Skin epidermis (tissue), 12 donors: ENCODE data around the gene LPP.
A peak's percentile ranks its signal among the peaks of the same experiment; 100 is the strongest.

Source experiments
- H3K27ac ChIP-seq, 21 experiments: fragments of 200-600 bp; sonication (generic) in 11 of 21; one replicate each; pipeline ENCODE4 v1.5.0; 2020; ENCODE audit warnings: mild to moderate bottlenecking in 3 of 21, inconsistent platforms in 2 of 21, moderate library complexity in 2 of 21
- H3K4me3 ChIP-seq, 7 experiments: fragments of 200-600 bp; sonication (generic) in 2 of 7; one replicate each; pipeline ENCODE4 v1.5.0; 2020; ENCODE audit warnings: inconsistent platforms in 2 of 7, mild to moderate bottlenecking in 2 of 7, moderate library complexity in 1 of 7

LPP gene

DNA sequence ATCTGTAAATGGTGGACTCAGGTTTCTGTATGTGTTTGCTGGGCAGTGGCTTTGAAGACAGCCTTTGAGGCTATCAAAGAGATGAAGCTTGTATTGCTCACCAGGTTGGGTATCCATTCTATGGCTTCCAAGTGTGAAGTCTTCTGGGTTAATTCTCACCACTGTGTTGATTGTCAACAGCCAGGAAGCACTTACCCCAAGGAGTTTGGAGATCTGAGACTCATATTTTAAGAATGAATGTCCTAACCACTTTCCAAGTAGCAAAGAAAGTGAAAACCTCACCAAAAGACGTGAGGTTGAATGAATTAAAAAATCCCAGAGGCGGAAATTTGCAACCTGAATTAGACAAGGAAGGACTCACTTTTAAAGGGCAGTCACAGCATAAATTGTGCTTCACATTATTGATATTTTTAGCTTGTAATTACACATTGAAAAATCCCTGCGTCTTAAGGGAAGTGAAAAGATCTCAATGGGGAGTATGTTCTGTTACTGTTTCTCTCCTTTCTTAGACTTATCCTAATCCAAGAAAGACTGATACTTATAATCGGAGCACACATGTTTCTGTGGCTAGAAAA is 713.8 kb downstream of the LPP start:
- Histone ChIP-seq H3K27ac (no peak overlapping the region), H3K4me3 (no peak overlapping the region)

DNA sequence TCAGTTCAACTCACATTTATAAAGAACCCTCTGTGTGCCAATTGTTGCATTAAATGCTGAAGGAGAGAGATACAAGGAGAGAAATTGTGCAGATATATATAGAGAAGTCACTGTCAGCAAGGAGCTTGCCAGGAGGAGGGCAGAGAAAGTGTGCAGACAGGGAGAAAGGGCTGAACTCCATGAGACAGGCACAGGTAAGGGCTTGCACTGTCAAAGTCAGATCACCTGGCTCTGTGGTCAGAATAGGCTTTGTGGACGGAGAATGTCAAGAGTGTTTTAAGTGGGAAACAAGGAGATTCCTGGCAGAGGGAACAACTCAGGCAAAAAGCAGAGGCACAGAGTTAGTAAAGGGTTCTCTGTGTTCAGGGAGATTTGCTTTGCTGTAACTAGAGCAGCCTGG is 714.8 kb downstream of the LPP start:
- Histone ChIP-seq H3K27ac (no peak overlapping the region), H3K4me3 (no peak overlapping the region)

DNA sequence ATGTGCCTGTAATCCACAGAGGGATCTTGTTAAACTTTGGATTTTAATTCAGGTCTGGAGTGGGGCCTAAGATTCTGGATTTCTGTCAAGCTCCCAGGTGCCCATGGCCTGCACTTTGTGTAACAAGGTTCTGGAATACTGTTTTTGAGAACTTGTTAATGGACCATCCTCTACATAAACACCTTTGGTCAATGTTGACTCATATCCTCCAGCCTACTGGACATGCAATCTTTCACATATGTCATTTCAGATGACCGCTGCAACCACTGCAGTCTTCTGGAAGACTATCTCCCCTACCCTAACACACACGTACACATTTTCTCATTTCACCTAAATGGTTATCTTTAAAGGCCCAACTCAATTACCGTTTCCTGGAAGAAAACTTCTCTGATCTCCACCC is 715.7 kb downstream of the LPP start:
- Histone ChIP-seq H3K27ac (no peak overlapping the region), H3K4me3 (no peak overlapping the region)

DNA sequence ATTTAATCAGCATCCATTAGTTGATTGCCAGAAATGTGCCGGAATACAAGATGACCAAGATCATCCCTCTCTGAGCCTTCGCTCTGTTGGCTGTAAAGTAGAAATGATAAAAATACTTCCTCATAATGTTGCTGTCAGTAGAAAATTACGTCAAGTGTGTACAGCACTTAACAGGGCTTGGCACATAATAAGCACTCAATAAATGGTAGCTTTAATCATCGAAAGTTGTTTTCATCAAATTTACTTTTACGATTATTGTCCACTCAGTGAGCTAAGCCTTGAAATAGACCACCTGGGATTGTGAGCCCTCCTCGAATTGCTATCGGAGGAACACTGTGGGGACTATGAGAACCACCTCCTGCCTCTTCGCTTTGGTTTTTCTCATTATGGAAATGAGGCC is 716.5 kb downstream of the LPP start:
- Histone ChIP-seq H3K4me3 (no peak overlapping the region), H3K27ac (no peak overlapping the region)

DNA sequence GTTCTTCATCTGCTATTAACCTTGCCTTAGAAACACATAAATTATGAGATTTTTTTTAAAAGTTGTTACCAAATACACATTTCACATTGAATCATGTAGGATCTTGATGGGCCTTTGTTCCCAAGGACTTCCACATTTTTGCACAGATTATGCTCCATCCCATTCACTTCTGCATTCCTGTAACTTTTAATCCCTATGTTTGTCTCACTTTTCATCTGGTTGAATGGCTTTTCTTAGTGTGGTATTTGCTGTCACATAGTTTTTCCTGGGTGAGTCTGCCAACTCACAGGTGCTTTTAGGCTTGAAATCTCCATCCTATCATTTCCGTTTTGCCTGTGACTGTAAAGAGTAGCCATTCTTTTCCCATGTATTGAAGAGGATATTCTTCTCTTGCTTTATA is 720.6 kb downstream of the LPP start:
- no peak overlapping the region for H3K4me3 ChIP-seq

DNA sequence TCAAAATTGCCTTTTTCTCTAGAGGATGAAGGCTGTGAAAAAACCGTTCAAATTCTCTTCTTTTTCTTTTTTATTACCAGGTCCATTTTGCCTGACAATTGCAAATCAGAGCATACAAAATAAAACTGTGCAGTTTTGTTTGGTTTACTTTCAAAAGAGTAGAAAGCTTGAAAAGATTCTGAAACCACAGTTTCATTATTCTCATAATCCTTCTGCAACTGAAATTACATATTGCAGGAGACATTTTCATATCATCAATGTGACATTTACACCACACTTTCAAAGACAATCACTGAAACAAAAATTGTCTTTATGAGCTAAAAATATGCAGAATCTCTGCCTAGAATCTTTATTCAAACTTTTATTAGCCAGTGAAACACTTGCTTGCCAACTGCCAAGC is 721.5 kb downstream of the LPP start:
- Histone ChIP-seq H3K27ac (no peak overlapping the region), H3K4me3 (no peak overlapping the region)

More for the DNA sequence above, 720.6 kb downstream of the LPP start:
- no peak overlapping the region for H3K27ac ChIP-seq

DNA sequence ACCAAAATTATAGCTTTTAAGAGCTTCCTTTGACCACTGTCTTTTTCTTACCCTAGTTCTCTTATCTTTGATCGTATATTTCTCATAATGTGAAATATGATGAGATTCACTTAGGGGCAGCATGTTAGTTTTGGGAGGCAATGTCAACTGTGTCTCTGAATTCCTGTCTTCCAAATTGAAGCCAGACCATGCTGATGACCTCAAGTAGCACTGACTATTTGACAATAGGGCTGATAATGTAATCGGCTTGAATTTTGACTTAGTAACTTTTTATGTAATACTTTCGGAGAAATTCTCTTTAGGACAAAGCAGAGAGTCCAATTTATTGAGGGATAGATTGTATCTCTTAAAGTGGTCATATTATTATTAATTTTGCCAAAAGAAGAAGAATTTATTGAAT is 722.4 kb downstream of the LPP start:
- Histone ChIP-seq H3K4me3 (no peak overlapping the region), H3K27ac (no peak overlapping the region)

DNA sequence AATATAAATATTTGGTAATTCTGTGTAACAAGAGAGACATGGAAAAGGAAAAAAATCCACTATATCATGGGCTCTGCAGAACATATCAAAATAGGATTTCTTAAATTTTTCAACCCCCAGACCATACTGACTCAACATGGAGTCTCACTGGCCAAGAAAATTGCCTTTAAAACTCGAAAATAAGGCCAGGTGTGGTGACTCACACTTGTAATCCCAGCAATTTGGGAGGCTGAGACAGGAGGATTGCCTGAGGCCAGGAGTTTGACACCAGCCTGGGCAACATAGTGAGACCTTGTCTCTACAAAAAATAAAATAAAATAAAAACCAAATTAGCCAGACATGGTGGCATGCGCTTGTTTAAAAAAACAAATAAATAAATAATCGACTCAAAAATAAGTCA is 723.4 kb downstream of the LPP start:
- Histone ChIP-seq H3K27ac (no peak overlapping the region), H3K4me3 (no peak overlapping the region)

DNA sequence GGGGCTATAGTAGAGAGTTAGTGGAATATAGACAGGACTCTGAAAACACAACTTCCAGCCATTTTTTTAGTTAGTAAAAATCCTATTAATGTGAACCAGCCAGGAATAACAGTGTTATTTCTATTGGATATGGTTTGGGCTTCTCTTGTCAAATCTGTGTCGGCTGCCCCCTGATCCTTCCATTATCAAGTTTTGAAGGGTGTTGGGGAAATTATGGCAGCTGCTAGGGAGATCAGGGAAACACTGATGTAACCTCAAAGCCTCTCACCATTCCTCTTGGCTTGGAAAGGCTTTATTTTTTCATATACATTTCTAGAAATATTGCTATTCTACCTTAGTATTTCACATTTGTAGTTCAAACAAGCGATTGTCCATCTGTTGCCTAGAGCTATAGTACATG is 724.1 kb downstream of the LPP start:
- H3K27ac ChIP-seq = no peak overlapping the region

DNA sequence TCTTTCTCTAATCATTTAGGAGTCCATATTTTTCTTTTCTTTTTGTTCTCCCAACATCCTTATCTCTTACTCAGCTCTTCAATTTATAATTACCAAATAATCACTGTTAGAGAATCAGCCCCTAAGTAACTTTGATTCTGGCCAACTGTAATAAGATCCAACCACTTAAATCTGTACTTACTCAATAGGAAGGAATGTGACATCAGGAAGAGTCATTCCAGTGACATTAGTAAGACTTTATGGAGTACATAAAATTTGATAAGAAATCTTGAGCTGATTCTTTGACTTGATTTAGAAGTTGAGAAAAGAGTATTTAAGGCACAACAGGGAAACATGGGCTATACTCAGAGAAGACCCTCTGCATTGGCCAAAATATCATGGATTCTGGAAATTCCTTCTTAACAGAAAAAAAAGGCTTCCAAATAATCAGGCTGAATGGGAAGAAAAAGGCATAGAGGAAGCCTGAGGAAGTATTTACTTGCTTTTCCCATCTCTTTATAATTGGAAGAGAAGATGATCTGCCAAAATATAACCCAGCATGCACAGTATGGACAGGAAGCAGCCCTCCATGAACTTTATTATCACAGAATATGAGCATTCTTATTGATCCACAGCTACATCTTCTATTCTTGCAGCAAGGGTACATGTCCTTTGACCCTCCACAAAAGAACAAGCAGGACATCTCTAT is 728.1 kb downstream of the LPP start:
- Histone ChIP-seq H3K27ac (peak overlapping the region in 2 of 21 experiments; percentile 18 to 45), H3K4me3 (no peak overlapping the region)

More for the DNA sequence above, 724.1 kb downstream of the LPP start:
- H3K4me3 ChIP-seq = no peak overlapping the region

DNA sequence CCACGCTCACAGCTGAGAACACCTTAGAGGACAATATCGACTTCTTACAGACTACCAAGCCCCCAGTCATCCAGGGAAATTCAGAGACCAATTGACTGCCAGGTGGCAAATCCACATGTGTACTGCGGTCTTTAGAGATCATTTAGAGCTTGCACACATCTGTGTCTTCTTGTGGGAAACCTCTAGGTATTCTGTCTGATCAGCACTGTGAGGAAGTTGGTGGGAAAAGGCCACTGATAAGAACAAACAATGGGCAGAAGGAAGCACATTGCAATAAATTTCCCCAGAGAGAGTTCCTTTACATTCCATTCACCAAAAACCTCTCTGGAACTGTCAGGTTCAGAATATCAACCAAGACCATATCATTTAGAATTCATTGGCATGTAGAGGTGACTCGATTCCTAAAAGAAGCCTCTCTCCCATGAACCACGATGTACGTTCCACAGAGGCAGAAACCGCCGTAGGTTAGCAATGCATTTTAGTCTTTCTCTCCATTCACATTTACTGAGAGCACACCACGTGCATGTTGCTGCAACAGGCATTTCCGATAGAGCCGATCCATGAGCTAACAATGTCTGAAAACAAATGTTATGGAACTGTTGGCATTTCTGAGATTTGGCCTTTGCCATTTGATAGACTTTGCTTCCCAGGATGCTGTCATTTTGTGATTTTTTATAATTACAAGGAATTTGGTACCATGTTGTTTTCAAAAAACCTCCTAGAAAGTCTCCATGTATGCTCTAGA is 730.5 kb downstream of the LPP start:
- H3K27ac ChIP-seq = no peak overlapping the region

DNA sequence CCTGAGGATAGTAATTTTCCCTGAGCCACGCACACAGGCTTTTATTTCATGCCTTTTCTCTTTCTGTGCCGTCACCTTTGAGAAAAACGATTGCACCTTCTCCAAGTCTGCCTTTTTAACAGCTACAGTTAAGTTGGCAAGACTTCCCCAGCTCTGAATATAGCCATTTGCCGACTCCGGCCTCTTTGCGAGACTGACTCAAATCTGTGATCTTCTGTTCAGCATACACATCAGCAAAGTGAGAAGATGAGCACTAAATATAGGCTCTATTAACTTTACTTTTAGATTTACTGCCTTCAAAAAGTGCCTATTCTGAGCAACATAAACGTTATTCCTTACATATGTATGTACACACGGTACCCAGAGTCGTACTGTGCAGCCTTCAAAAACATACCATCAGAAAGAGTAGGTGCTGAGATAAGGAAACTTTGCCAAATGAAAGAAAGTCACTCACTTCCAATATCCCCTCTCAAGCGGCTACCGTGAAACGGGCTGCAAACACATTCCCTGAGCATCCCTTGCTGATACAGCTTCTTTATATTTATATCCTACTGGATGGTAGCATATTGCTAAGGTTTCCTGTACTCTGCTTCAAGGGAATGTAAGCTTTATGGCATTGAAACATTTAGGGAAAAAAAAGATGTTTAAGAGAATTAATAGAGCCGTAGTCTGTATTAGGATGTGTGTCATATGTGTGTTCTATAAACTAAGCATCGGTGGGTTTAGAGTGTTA is 734.5 kb downstream of the LPP start:
- Histone ChIP-seq H3K27ac (peak overlapping the region in 3 of 21 experiments; percentile 16 to 48 (median 40)), H3K4me3 (no peak overlapping the region)

More for the DNA sequence above, 730.5 kb downstream of the LPP start:
- H3K4me3 ChIP-seq = no peak overlapping the region

DNA sequence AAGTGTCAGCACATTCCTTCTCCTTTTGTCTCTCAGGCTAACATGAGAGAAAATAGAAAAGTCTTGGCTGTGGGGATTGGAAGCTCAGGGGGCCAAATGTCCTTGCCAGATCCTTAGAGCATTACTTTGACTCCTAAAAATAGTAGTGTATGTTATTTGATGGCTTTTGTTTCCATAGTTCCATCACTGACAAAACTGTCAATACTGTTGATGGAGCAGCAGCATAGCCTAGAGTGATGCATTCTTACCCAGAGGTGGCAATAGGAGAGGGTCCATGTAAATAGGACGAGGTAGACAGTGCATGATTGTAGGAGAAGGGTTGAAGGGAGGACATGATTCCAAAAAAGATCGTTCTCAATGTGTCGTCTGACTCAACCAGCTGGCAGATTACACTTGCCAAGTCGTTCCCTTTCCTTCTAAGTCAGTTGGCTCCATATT is 735.1 kb downstream of the LPP start:
- H3K4me3 ChIP-seq = no peak overlapping the region
- peak overlapping the region in 5 of 21 experiments; percentile 8 to 48 (median 38) for H3K27ac ChIP-seq

DNA sequence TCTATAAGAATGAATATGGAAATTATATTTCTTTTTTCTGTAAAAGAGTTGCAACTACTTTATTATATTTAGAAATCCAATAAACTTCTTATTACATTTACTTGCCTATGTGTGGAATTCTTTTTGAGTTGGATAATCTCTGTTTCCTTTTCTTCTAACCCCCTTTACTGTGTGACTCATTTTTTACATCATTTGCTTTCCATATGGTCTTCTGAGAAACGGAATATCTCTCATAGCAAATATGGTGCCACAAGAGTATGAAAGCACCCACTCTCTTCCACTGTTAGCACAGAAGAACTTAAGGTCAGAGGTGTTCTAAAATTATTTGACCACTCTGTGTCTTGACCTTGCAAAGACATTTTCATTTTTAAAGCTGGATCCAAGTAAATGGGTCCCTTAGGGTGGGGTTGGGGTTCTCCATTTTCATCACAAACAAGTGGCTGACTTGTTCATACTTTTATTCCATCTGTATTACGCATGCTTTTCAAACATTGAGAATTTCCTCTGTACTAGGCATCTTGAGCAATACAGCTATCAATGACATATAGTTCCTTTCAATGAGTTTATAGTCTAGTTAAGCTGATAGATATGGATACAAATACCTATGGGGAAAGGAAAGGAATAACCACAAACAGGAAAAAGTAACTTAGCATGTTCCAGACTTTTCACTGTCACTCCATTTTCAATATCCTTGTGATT is 736.8 kb downstream of the LPP start:
- Histone ChIP-seq H3K4me3 (no peak overlapping the region), H3K27ac (no peak overlapping the region)

DNA sequence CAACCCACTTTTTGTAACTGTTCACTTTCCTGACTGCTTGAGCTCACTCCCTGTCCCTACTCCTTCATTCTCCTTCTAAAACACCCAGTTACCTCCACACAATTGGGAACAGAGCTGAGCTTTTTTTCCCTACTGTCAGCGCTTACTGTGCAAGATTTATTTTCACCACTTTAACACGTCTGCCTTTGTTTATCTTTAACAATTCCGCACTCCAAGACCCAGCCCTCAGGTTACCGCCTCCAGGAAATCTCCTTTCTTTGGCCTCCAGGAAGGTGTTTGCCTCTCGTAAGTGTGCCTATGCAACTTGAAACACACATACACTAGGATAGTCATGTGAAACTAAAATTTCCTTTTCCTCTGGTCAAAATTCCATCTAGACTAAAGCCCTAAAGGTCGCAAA is 745.9 kb downstream of the LPP start:
- peak overlapping the region in 19 of 21 experiments; percentile 29 to 85 (median 66) for H3K27ac ChIP-seq
- H3K4me3 ChIP-seq = no peak overlapping the region

DNA sequence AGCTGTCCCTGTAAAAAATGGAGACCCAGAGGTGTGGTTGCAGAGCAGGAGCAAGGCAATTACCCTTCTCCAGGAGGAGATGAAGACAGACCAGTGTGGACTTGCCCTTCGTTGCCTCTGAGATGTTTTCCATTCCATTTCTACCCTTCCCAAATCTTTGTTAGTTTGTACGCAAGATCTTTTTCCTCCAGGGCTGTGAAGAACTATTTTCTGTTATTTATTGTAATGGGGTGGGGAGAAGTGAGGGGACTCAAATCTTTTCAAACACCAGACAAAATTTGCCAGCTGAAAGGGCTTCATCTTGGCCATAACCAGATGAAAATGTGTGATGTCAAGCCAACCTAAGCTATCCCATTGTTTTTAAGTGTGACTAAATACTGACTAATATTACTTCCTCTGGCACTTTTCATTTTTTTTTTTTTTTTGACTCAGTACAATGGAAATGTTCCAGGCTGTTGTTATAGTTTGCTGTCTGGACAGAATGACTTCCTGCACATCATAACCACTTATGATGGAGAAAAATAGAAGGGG is 746.5 kb downstream of the LPP start:
- peak overlapping the region in 20 of 21 experiments; percentile 28 to 85 (median 68) for H3K27ac ChIP-seq
- H3K4me3 ChIP-seq = no peak overlapping the region

DNA sequence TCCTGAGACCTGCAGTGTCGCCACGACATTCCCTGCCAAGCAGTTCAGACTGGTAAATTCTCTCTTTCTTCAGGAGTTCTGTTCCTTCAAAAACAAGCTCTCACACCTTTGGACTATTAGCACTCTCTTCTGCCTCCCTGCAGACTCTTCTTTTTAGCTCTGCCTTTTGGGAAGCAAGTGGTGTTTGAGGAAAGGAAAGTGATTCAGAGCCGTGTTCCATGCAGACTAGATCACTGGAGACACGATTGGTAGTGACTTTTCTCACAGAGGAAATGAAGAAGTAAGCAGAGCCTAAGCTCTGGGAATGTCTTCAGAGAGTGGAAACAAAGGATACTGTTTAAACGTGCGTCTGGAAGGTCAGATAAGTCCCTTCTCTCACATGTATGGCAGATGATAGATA is 747.2 kb downstream of the LPP start:
- Histone ChIP-seq H3K27ac (peak overlapping the region in 20 of 21 experiments; percentile 1 to 85 (median 66)), H3K4me3 (no peak overlapping the region)

DNA sequence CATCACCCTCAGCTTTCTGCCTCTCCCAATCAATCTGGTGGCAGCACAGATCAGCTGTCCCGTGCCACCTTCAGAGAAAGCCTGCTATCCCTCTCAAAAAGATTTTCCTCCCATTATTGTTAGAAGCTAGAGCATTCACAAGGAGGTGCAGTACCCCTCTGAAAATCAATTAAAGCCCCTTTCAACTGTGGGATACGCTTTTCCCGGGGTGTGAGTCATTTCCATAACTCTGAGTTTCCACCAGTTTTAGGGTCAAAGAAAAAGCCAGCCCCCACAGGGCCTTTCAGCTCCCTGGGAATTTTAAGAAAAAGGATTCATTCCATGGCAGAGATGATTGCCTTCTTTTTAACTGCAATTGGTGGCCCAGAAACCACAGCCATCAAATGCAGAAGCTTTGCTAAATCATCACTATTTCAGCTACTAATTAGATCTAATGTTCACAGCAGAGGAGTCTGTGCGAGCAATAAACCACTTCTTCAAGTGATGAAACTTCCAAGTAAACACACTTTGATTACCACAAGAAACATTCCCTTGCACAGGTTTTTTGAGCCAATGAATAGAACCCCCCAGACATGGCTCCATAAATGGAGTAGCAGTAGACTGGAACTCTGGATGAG is 747.8 kb downstream of the LPP start:
- Histone ChIP-seq H3K27ac (peak overlapping the region in 18 of 21 experiments; percentile 7 to 85 (median 67)), H3K4me3 (no peak overlapping the region)

DNA sequence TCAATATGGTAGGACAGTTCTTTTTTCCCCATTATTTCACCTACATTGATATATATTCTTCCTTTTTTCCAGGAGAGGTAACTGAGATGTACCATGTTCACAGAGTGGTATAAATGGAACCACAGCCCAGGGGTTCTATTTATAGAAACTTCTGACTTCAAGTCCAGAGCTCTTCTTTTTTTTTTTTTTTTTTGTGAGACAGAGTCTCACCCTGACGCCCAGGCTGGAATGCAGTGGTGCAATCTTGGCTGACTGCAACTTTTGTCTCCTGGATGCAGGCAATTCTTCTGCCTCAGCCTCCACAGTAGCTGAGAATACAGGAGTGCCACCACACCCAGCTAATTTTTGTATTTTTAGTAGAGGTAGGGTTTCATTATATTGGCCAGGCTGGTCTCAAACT is 750.7 kb downstream of the LPP start:
- H3K27ac ChIP-seq = peak overlapping the region in 1 of 21 experiments; percentile 7
- H3K4me3 ChIP-seq = no peak overlapping the region
